Mesothelial cell of epicardium (in vitro differentiated cells): Measurements from ENCODE around the gene CTSV. TPM values are rescaled to one million over a fixed set of nuclear protein-coding genes. Genes with fewer than 3 reads are reported as not detected.
"Not testable (repeated sequence)": the region's sequence is repeated elsewhere in the genome, so short reads cannot be mapped to it uniquely, and the experiment has no call there.

ENCODE experiments used
- DNase-seq, 2 experiments: peaks; one replicate each; pipeline ENCODE4 v3.0.0; 2021; ENCODE audit warnings: low spot score in 2 of 2; ENCODE audit not compliant: unreplicated experiment in 2 of 2
- H3K27ac Mint-ChIP-seq: 2 replicates; pipeline ENCODE4 v1.8.0; 2021; ENCODE audit warnings: mixed read lengths
- H3K27me3 Mint-ChIP-seq: 2 replicates; pipeline ENCODE4 v1.8.0; 2021; ENCODE audit warnings: low read depth, mixed read lengths
- H3K36me3 Mint-ChIP-seq: 2 replicates; pipeline ENCODE4 v1.8.0; 2021; ENCODE audit warnings: mixed read lengths
- H3K4me1 Mint-ChIP-seq: 2 replicates; pipeline ENCODE4 v1.8.0; 2021; ENCODE audit warnings: mixed read lengths
- H3K4me3 Mint-ChIP-seq: 2 replicates; pipeline ENCODE4 v1.8.0; 2021; ENCODE audit warnings: mild to moderate bottlenecking, moderate library complexity, mixed read lengths
- H3K9me3 Mint-ChIP-seq: 2 replicates; pipeline ENCODE4 v1.8.0; 2021; ENCODE audit warnings: mixed read lengths
- CTCF ChIP-seq: fragments of 200-600 bp; sonication (generic); IDR thresholded peaks from one replicate; pipeline ENCODE4 v1.5.0; 2021; ENCODE audit warnings: antibody characterized with exemption; ENCODE audit not compliant: unreplicated experiment
- total RNA-seq: library from RNA; stranded (reverse); gene quantifications from 3 replicates; pipeline ENCODE4 v1.2.1, GENCODE V29; 2021

The CTSV gene
- total RNA-seq = 8.3 to 8.9 TPM (median 8.6 TPM) in 3 replicates

- H3K9me3 Mint-ChIP-seq = no peaks in the 10 kb centered on the region
- H3K36me3 Mint-ChIP-seq = peaks cover 6% of the 10 kb centered on the region
- peak within 1 kb of the TSS; percentile 78 for H3K4me3 Mint-ChIP-seq
- peak within 1 kb of the TSS; percentile 93 for H3K27ac Mint-ChIP-seq
- H3K27me3 Mint-ChIP-seq = peaks cover 17% of the 10 kb centered on the region
- peaks cover 9% of the 10 kb centered on the region for H3K4me1 Mint-ChIP-seq
- DNase-seq = peak; percentile 84 to 96
- no peak for TF ChIP-seq CTCF
Observed at GRCh38 chr9:97038611-97039513, at the start of gene CTSV. TSS of gene CTSV (minus strand) at chr9:97039142. CDS start at chr9:97038043, 1,099 bp downstream.

GRCh38 chr9:97087668-97088215 lies 48.8 kb upstream of the CTSV start:
- not testable (repeated sequence) for H3K36me3 Mint-ChIP-seq, DNase-seq, H3K4me3 Mint-ChIP-seq, H3K9me3 Mint-ChIP-seq, H3K27me3 Mint-ChIP-seq
- H3K4me1 Mint-ChIP-seq = peaks cover 22% of the 10 kb centered on the region
- peak overlapping the region; percentile 62 for H3K27ac Mint-ChIP-seq

- H3K9me3 Mint-ChIP-seq = peaks cover 15% of the 10 kb centered on the region
- H3K4me3 Mint-ChIP-seq, H3K27me3 Mint-ChIP-seq, H3K27ac Mint-ChIP-seq, H3K36me3 Mint-ChIP-seq, DNase-seq: not testable (repeated sequence)
- H3K4me1 Mint-ChIP-seq = peaks cover 23% of the 10 kb centered on the region
Observed at GRCh38 chr9:97084562-97084991, 45.6 kb upstream of the CTSV start.

- H3K27ac Mint-ChIP-seq = no peak overlapping the region
- no peak overlapping the region for H3K4me3 Mint-ChIP-seq
- TF ChIP-seq CTCF = no peak
- H3K4me1 Mint-ChIP-seq = peaks cover 18% of the 10 kb centered on the region
- H3K9me3 Mint-ChIP-seq = peaks cover 15% of the 10 kb centered on the region
- no peak for DNase-seq
- H3K27me3 Mint-ChIP-seq = no peaks in the 10 kb centered on the region
- peaks cover 3% of the 10 kb centered on the region for H3K36me3 Mint-ChIP-seq
Observed at GRCh38 chr9:97078362-97078761, 39.4 kb upstream of the CTSV start.

GRCh38 chr9:97077452-97078295 lies 38.7 kb upstream of the CTSV start:
- H3K36me3 Mint-ChIP-seq = peaks cover 3% of the 10 kb centered on the region
- no peak for TF ChIP-seq CTCF
- DNase-seq = no peak
- no peak overlapping the region for H3K4me3 Mint-ChIP-seq
- H3K4me1 Mint-ChIP-seq = peaks cover 22% of the 10 kb centered on the region
- H3K9me3 Mint-ChIP-seq = peaks cover 10% of the 10 kb centered on the region
- no peak overlapping the region for H3K27ac Mint-ChIP-seq
- no peaks in the 10 kb centered on the region for H3K27me3 Mint-ChIP-seq

- H3K36me3 Mint-ChIP-seq, H3K27ac Mint-ChIP-seq, DNase-seq, H3K27me3 Mint-ChIP-seq, H3K4me3 Mint-ChIP-seq, H3K9me3 Mint-ChIP-seq: not testable (repeated sequence)
- peaks cover 26% of the 10 kb centered on the region for H3K4me1 Mint-ChIP-seq
Observed at GRCh38 chr9:97076731-97077451, 37.9 kb upstream of the CTSV start.
